AG04450 (cell line): ENCODE results near the gene DGKI. TPM values are rescaled to one million over a fixed set of nuclear protein-coding genes. Genes with fewer than 3 reads are reported as not detected.

Experiments used
- CTCF ChIA-PET: fragments of 300-600, 350-600 bp; formaldehyde crosslinking; extraction: SDS; loops from one replicate; lab custom pipeline; 2022; ENCODE audit warnings: antibody characterized with exemption, inconsistent platforms; lab: Charles Lee
- POLR2A ChIA-PET: fragments of 350-600 bp; formaldehyde crosslinking; extraction: SDS; loops from one replicate; lab custom pipeline; 2021; ENCODE audit warnings: antibody characterized with exemption, inconsistent platforms; lab: Yijun Ruan, JAX
- DNase-seq: peaks from one replicate; pipeline ENCODE4 v3.0.0-alpha.2; 2011; ENCODE audit warnings: low read depth, low spot score
- H3K27ac ChIP-seq: one replicate; pipeline ENCODE4 v1.5.1; 2012; ENCODE audit warnings: low read depth, low read length, control low read depth
- H3K27me3 ChIP-seq: one replicate; pipeline ENCODE4 v1.6.0; 2012; ENCODE audit warnings: low read length; ENCODE audit not compliant: control insufficient read depth, insufficient read depth
- H3K4me3 ChIP-seq: 2 replicates; pipeline ENCODE4 v1.5.1; 2011; ENCODE audit warnings: mild to moderate bottlenecking, low read depth, low read length, control low read depth
- H3K9me3 ChIP-seq: 2 replicates; pipeline ENCODE4 v1.5.1; 2012; ENCODE audit warnings: low read length; ENCODE audit not compliant: control insufficient read depth, insufficient read depth
- polyA plus RNA-seq: library from polyadenylated mRNA; depleted of rRNA; stranded (reverse); fragments of >200 nt; gene quantifications from 2 replicates; pipeline ENCODE4 v1.2.3, GENCODE V29; 2011
- TF ChIP-seq, protein P1 (sequence below): IDR thresholded peaks from 2 replicates; pipeline ENCODE4 v1.5.1; 2011; ENCODE audit warnings: low read depth, low read length, control low read depth, inconsistent platforms

DGKI gene
- polyA plus RNA-seq, 1 experiment, result 3.1 TPM

- H3K27me3 ChIP-seq, result no peaks in the 10 kb centered on the region
- ChIA-PET CTCF (no interaction called here), POLR2A (no interaction called here)
- DNase-seq, result no peak
- no peaks in the 10 kb centered on the region for H3K9me3 ChIP-seq
- TF ChIP-seq, protein P1, sequence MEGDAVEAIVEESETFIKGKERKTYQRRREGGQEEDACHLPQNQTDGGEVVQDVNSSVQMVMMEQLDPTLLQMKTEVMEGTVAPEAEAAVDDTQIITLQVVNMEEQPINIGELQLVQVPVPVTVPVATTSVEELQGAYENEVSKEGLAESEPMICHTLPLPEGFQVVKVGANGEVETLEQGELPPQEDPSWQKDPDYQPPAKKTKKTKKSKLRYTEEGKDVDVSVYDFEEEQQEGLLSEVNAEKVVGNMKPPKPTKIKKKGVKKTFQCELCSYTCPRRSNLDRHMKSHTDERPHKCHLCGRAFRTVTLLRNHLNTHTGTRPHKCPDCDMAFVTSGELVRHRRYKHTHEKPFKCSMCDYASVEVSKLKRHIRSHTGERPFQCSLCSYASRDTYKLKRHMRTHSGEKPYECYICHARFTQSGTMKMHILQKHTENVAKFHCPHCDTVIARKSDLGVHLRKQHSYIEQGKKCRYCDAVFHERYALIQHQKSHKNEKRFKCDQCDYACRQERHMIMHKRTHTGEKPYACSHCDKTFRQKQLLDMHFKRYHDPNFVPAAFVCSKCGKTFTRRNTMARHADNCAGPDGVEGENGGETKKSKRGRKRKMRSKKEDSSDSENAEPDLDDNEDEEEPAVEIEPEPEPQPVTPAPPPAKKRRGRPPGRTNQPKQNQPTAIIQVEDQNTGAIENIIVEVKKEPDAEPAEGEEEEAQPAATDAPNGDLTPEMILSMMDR, result no peak
- no peak overlapping the region for H3K4me3 ChIP-seq
- H3K27ac ChIP-seq, result no peak overlapping the region
Observed at GRCh38 chr7:137485818-137486217, 361.0 kb downstream of the DGKI start.

DNA sequence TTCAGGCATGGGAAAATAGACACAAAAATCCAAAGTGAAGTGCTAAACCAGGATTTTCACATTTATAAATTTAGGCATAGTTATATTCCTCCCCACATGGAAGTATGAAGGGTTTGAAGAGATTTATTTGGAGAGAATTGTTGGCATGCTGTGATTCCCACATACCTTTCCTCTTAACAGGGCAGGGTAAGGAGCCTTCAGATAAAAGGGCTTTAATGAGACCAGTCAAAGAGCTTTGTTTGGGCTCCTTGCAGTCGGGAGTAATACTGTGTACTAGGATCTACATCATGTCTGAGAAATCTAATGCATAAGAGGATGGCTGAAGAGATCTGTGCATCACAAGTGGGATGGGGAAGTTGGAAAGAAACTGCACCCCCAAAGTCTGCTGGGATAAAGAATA is 362.4 kb downstream of the DGKI start:
- Histone ChIP-seq H3K27ac (no peak overlapping the region), H3K27me3 (no peaks in the 10 kb centered on the region), H3K9me3 (no peaks in the 10 kb centered on the region), H3K4me3 (no peak overlapping the region)
- ChIA-PET CTCF (no interaction called here), POLR2A (no interaction called here)
- DNase-seq, result no peak
- TF ChIP-seq, protein P1, result no peak

DNA sequence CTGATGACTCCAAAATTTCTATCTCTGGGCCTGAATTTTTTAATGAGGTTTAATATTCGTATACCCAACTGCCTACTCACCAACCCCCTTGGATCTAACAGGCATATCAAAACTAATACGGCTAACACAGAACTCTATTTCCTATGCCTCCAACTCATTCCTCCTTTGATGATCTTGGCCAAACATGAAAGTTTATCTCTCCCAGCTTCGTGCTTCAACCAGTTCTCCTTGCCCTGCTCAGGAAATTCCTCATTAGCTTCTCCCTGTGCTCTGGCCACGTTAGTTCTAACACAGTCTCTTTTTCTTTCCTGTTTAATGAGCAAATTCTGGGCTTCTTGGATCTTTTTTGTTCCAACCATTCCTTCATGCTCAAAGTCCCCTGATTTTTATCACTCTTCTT is 364.3 kb downstream of the DGKI start:
- Histone ChIP-seq H3K4me3 (no peak overlapping the region), H3K9me3 (no peaks in the 10 kb centered on the region), H3K27ac (no peak overlapping the region), H3K27me3 (no peaks in the 10 kb centered on the region)
- POLR2A ChIA-PET, result no interaction called here
- TF ChIP-seq, protein P1, result no peak
- CTCF ChIA-PET, result no interaction called here
- no peak for DNase-seq

DNA sequence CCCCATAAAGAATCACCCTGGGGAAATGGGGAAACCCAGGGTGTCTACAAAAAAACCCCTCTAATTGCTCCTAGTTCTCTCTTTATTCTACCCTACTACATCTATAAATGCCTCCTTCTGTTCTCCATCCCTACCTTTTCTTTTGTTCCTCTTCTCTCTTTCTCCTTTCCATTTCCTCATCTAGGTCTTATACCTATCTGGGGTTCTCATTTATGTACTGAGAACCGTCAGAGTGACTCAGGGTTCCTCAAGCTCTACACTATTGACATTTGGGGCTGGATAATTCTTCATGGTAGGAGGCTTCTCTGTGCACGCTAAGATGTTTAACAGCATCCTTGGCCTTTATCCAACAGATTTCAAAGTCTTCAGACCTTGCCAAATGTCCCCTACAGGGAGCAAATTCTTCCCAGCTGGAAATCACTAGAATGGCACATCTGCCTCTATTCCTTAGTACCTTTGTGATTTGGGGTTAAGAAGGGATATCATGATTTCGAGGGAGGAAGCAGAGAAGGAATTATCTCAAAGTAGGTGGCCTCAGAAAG is 365.9 kb downstream of the DGKI start:
- no peak for DNase-seq
- TF ChIP-seq, protein P1, result no peak
- Histone ChIP-seq H3K27ac (no peak overlapping the region), H3K27me3 (no peaks in the 10 kb centered on the region), H3K4me3 (no peak overlapping the region), H3K9me3 (no peaks in the 10 kb centered on the region)
- POLR2A ChIA-PET, result no interaction called here
- CTCF ChIA-PET, result no interaction called here

- Histone ChIP-seq H3K4me3 (no peak overlapping the region), H3K9me3 (no peaks in the 10 kb centered on the region), H3K27ac (no peak overlapping the region), H3K27me3 (no peaks in the 10 kb centered on the region)
- TF ChIP-seq, protein P1, result no peak
- CTCF ChIA-PET, result no interaction called here
- DNase-seq, result no peak
- POLR2A ChIA-PET, result no interaction called here
Observed at GRCh38 chr7:137480401-137480800, 366.4 kb downstream of the DGKI start.
